GM12891 (cell line): ENCODE data around the gene FNDC10.

Experiments
- DNase-seq: peaks from one replicate; pipeline ENCODE4 v3.0.0; 2011; ENCODE audit warnings: low spot score; ENCODE audit not compliant: insufficient read length
- FAIRE-seq: peaks from 2 replicates; lab custom pipeline; 2011; peaks lifted over from hg19 to GRCh38; lab: Jason Lieb, UNC
- PAX5 ChIP-seq: IDR thresholded peaks from 2 replicates; pipeline ENCODE4 v1.6.1; 2011; ENCODE audit warnings: low read length, moderate library complexity, mild to moderate bottlenecking; ENCODE audit not compliant: insufficient read depth, severe bottlenecking
- POLR2A ChIP-seq: IDR thresholded peaks from 2 replicates; pipeline ENCODE4 v1.6.1; 2011; ENCODE audit warnings: low read depth, low read length, control low read depth
- POLR2AphosphoS5 ChIP-seq: IDR thresholded peaks from 2 replicates; pipeline ENCODE4 v1.6.1; 2011; ENCODE audit warnings: low read depth, low read length, control low read depth
- POU2F2 ChIP-seq: IDR thresholded peaks from 2 replicates; pipeline ENCODE4 v1.6.1; 2011; ENCODE audit warnings: low read depth, mild to moderate bottlenecking, control low read depth, low read length, moderate library complexity
- SPI1 ChIP-seq: IDR thresholded peaks from 2 replicates; pipeline ENCODE4 v1.6.1; 2011; ENCODE audit warnings: low read depth, low read length, control low read depth
- TAF1 ChIP-seq: IDR thresholded peaks from 2 replicates; pipeline ENCODE4 v1.6.1; 2011; ENCODE audit warnings: low read depth, low read length, control low read depth

Gene FNDC10

GRCh38 chr1:1615256-1616044, 15.5 kb upstream of the FNDC10 start, which contains the start of gene MIB2:
Gene MIB2 (plus strand): TSS chr1:1615500. CDS start chr1:1623453, 7,953 bp downstream.
- peak; percentile 100 for FAIRE-seq

GRCh38 chr1:1614954-1615255, 15.0 kb upstream of the FNDC10 start:
- DNase-seq (no peak), FAIRE-seq (no peak)
- TF ChIP-seq TAF1 (no peak; the same call in 1 of the 2 replicates), SPI1 (no peak)

More at GRCh38 chr1:1615256-1616044, 15.5 kb upstream of the FNDC10 start, which contains the start of gene MIB2:
- no peak for TF ChIP-seq SPI1
- peak; percentile 40; the same call in 1 of the 2 replicates for TF ChIP-seq TAF1
- TF ChIP-seq POLR2AphosphoS5: peak; percentile 83
- TF ChIP-seq PAX5: no peak
- no peak for TF ChIP-seq POU2F2
- peak; percentile 67 for TF ChIP-seq POLR2A
- peak; percentile 100 for DNase-seq

GRCh38 chr1:1614204-1614953, 14.4 kb upstream of the FNDC10 start:
- peak; percentile 51 for FAIRE-seq
- TF ChIP-seq POLR2AphosphoS5: no peak
- no peak for TF ChIP-seq POU2F2
- no peak for TF ChIP-seq TAF1
- no peak for TF ChIP-seq POLR2A
- no peak for TF ChIP-seq SPI1
- TF ChIP-seq PAX5: no peak

GRCh38 chr1:1613509-1614082, 13.7 kb upstream of the FNDC10 start:
- TF ChIP-seq POLR2A (no peak), POU2F2 (no peak), POLR2AphosphoS5 (no peak), PAX5 (no peak), TAF1 (no peak), SPI1 (no peak)
- DNase-seq (no peak), FAIRE-seq (no peak)

More at GRCh38 chr1:1614204-1614953, 14.4 kb upstream of the FNDC10 start:
- DNase-seq: no peak

GRCh38 chr1:1612104-1612400, 12.1 kb upstream of the FNDC10 start:
- FAIRE-seq (no peak), DNase-seq (no peak)
- TF ChIP-seq POLR2A (no peak), POLR2AphosphoS5 (no peak), PAX5 (no peak), SPI1 (no peak), POU2F2 (no peak), TAF1 (no peak)

GRCh38 chr1:1610796-1611195, 10.9 kb upstream of the FNDC10 start:
- DNase-seq: no peak
- no peak for FAIRE-seq
- TF ChIP-seq SPI1: no peak
- TF ChIP-seq TAF1: no peak
- no peak for TF ChIP-seq POLR2AphosphoS5
- no peak for TF ChIP-seq PAX5

GRCh38 chr1:1609822-1610485, 10.0 kb upstream of the FNDC10 start:
- no peak for FAIRE-seq
- no peak for DNase-seq
- TF ChIP-seq PAX5 (no peak), POLR2AphosphoS5 (no peak), POU2F2 (no peak), TAF1 (no peak), SPI1 (no peak), POLR2A (no peak)

GRCh38 chr1:1606232-1606631, 6.3 kb upstream of the FNDC10 start:
- no peak for DNase-seq
- FAIRE-seq: no peak
- TF ChIP-seq POLR2AphosphoS5 (no peak), SPI1 (no peak), POLR2A (no peak), TAF1 (no peak), PAX5 (no peak)

GRCh38 chr1:1605724-1606123, 5.8 kb upstream of the FNDC10 start:
- DNase-seq (no peak), FAIRE-seq (peak; percentile 41)
- TF ChIP-seq POU2F2 (no peak), TAF1 (no peak), POLR2A (no peak), POLR2AphosphoS5 (no peak), PAX5 (no peak), SPI1 (no peak)
